H9 (cell line): ENCODE data around the gene GORASP1. TPM values are rescaled to one million over a fixed set of nuclear protein-coding genes. Genes with fewer than 3 reads are reported as not detected.

ENCODE experiments used
- DNase-seq: peaks from one replicate; pipeline ENCODE4 v3.0.0-alpha.2; 2017
- H2AFZ ChIP-seq: one replicate; pipeline ENCODE4 v1.6.1; 2013; ENCODE audit warnings: mild to moderate bottlenecking, low read length, control low read depth, moderate library complexity
- H2AK5ac ChIP-seq: 2 replicates; pipeline ENCODE4 v1.6.1; 2013; ENCODE audit warnings: low read length, control low read depth, mixed read lengths; ENCODE audit not compliant: insufficient read length
- H2BK120ac ChIP-seq: one replicate; pipeline ENCODE4 v1.6.1; 2013; ENCODE audit warnings: low read depth, mild to moderate bottlenecking, low read length, control low read depth, inconsistent platforms; ENCODE audit not compliant: poor library complexity, severe bottlenecking
- H2BK12ac ChIP-seq: 2 replicates; pipeline ENCODE4 v1.6.1; 2013; ENCODE audit warnings: low read length, control low read depth, mixed read lengths, low read depth; ENCODE audit not compliant: insufficient read length
- H2BK15ac ChIP-seq: 2 replicates; pipeline ENCODE4 v1.6.1; 2013; ENCODE audit warnings: low read depth, low read length, control low read depth
- H2BK20ac ChIP-seq: one replicate; pipeline ENCODE4 v1.6.1; 2013; ENCODE audit warnings: low read depth, mild to moderate bottlenecking, low read length, control low read depth, inconsistent platforms; ENCODE audit not compliant: poor library complexity, severe bottlenecking
- H2BK5ac ChIP-seq: 2 replicates; pipeline ENCODE4 v1.6.1; 2013; ENCODE audit warnings: low read length, control low read depth, mixed read lengths; ENCODE audit not compliant: insufficient read length
- H3K14ac ChIP-seq: 2 replicates; pipeline ENCODE4 v1.6.1; 2013; ENCODE audit warnings: low read length, control low read depth; ENCODE audit not compliant: insufficient read depth
- H3K18ac ChIP-seq: 2 replicates; pipeline ENCODE4 v1.6.1; 2013; ENCODE audit warnings: low read depth, mild to moderate bottlenecking, mixed read lengths, low read length, control low read depth; ENCODE audit not compliant: insufficient read length
- H3K23ac ChIP-seq: 2 replicates; pipeline ENCODE4 v1.6.1; 2013; ENCODE audit warnings: low read length, control low read depth, mixed read lengths, low read depth; ENCODE audit not compliant: insufficient read length
- H3K23me2 ChIP-seq: 2 replicates; pipeline ENCODE4 v1.6.1; 2013; ENCODE audit warnings: low read depth, mild to moderate bottlenecking, mixed read lengths, low read length, control low read depth; ENCODE audit not compliant: insufficient read length, poor library complexity, severe bottlenecking
- H3K27ac ChIP-seq: 2 replicates; pipeline ENCODE4 v1.5.1; 2013; ENCODE audit warnings: low read length, control low read depth, mixed read lengths, low read depth; ENCODE audit not compliant: insufficient read length
- H3K27me3 ChIP-seq: 2 replicates; pipeline ENCODE4 v1.6.1; 2013; ENCODE audit warnings: low read length, control low read depth, inconsistent platforms; ENCODE audit not compliant: insufficient read depth
- H3K4ac ChIP-seq: 2 replicates; pipeline ENCODE4 v1.6.1; 2013; ENCODE audit warnings: low read depth, mild to moderate bottlenecking, control low read depth, inconsistent platforms, low read length, moderate library complexity
- H3K4me1 ChIP-seq: 2 replicates; pipeline ENCODE4 v1.6.1; 2013; ENCODE audit warnings: low read length, control low read depth, inconsistent platforms; ENCODE audit not compliant: insufficient read depth
- H3K4me2 ChIP-seq: 2 replicates; pipeline ENCODE4 v1.6.1; 2013; ENCODE audit warnings: low read length, control low read depth, mixed read lengths; ENCODE audit not compliant: insufficient read length, insufficient read depth
- H3K56ac ChIP-seq: 2 replicates; pipeline ENCODE4 v1.6.1; 2013; ENCODE audit warnings: low read depth, mild to moderate bottlenecking, mixed read lengths, low read length, control low read depth; ENCODE audit not compliant: insufficient read length
- H3K79me1 ChIP-seq: 2 replicates; pipeline ENCODE4 v1.6.1; 2013; ENCODE audit warnings: low read depth, mild to moderate bottlenecking, moderate library complexity, low read length, control low read depth, inconsistent platforms; ENCODE audit not compliant: insufficient read depth, poor library complexity, severe bottlenecking
- H3K79me2 ChIP-seq: 2 replicates; pipeline ENCODE4 v1.6.1; 2013; ENCODE audit warnings: low read length, control low read depth, inconsistent platforms; ENCODE audit not compliant: insufficient read depth
- H3K9ac ChIP-seq: 2 replicates; pipeline ENCODE4 v1.6.1; 2013; ENCODE audit warnings: low read length, control low read depth, mixed read lengths; ENCODE audit not compliant: insufficient read length; ENCODE audit errors: extremely low read depth
- H3K9me3 ChIP-seq: one replicate; pipeline ENCODE4 v1.6.1; 2013; ENCODE audit warnings: low read depth, low read length, inconsistent platforms; ENCODE audit not compliant: control insufficient read depth
- H3T11ph ChIP-seq: one replicate; pipeline ENCODE4 v1.6.1; 2013; ENCODE audit warnings: mild to moderate bottlenecking, low read length, control low read depth, inconsistent platforms
- H4K20me1 ChIP-seq: one replicate; pipeline ENCODE4 v1.6.1; 2013; ENCODE audit not compliant: control insufficient read depth, insufficient read length, insufficient read depth
- H4K5ac ChIP-seq: 2 replicates; pipeline ENCODE4 v1.6.1; 2013; ENCODE audit warnings: low read depth, mild to moderate bottlenecking, mixed read lengths, low read length, control low read depth; ENCODE audit not compliant: insufficient read length
- H4K8ac ChIP-seq: replicated peaks from 2 replicates; pipeline ENCODE4 v1.6.1; 2013; ENCODE audit warnings: low read length, control low read depth, mixed read lengths, low read depth; ENCODE audit not compliant: insufficient read length
- H4K91ac ChIP-seq: 2 replicates; pipeline ENCODE4 v1.6.1; 2013; ENCODE audit warnings: low read depth, mild to moderate bottlenecking, moderate library complexity, mixed read lengths, low read length, control low read depth; ENCODE audit not compliant: insufficient read length
- H3K27ac Mint-ChIP-seq, 3 experiments: 2 replicates in 2 of 3; 3 replicates in 1 of 3; pipeline ENCODE4 v1.8.0; 2020 to 2021; ENCODE audit warnings: mixed read lengths in 3 of 3, mild to moderate bottlenecking in 1 of 3, moderate library complexity in 1 of 3
- H3K27me3 Mint-ChIP-seq: 2 replicates; pipeline ENCODE4 v1.8.0; 2021; ENCODE audit warnings: low read depth, mild to moderate bottlenecking, moderate library complexity, mixed read lengths
- H3K36me3 Mint-ChIP-seq, 3 experiments: 2 replicates in 2 of 3; 3 replicates in 1 of 3; pipeline ENCODE4 v1.8.0; 2020 to 2021; ENCODE audit warnings: low read depth in 3 of 3, mixed read lengths in 3 of 3; ENCODE audit not compliant: insufficient read depth in 1 of 3
- H3K4me1 Mint-ChIP-seq, 2 experiments: 2 replicates each; pipeline ENCODE4 v1.8.0; 2020; ENCODE audit warnings: mixed read lengths in 2 of 2
- H3K4me3 Mint-ChIP-seq, 2 experiments: 2 replicates in 1 of 2; 3 replicates in 1 of 2; pipeline ENCODE4 v1.8.0; 2020 to 2021; ENCODE audit warnings: mild to moderate bottlenecking in 2 of 2, mixed read lengths in 2 of 2, moderate library complexity in 1 of 2
- H3K9me3 Mint-ChIP-seq, 2 experiments: 2 replicates in 1 of 2; 3 replicates in 1 of 2; pipeline ENCODE4 v1.8.0; 2020; ENCODE audit warnings: mild to moderate bottlenecking in 2 of 2, mixed read lengths in 2 of 2, moderate library complexity in 1 of 2
- WGBS: extraction: QIAGEN DNeasy Blood & Tissue Kit; methylation state at CpG from one replicate; pipeline ENCODE4 v1.1.7; 2013; ENCODE audit warnings: missing lambda C conversion rate, low lambda C conversion rate, mixed read lengths; ENCODE audit not compliant: insufficient read length; ENCODE audit errors: extremely low coverage; 5-methylcytosine and 5-hydroxymethylcytosine counted together
- total RNA-seq: library from RNA; stranded (reverse); gene quantifications from 2 replicates; pipeline ENCODE4 v1.2.1, GENCODE V29; 2021
- TF ChIP-seq, protein P1 (sequence below): fragments of 200-600 bp; sonication (generic); conservative IDR thresholded peaks from 3 replicates; pipeline ENCODE4 v1.8.0; 2021; ENCODE audit warnings: antibody characterized with exemption, mild to moderate bottlenecking

Gene GORASP1
- total RNA-seq, 1 experiment from 2014 or later = 37.4 TPM

DNA sequence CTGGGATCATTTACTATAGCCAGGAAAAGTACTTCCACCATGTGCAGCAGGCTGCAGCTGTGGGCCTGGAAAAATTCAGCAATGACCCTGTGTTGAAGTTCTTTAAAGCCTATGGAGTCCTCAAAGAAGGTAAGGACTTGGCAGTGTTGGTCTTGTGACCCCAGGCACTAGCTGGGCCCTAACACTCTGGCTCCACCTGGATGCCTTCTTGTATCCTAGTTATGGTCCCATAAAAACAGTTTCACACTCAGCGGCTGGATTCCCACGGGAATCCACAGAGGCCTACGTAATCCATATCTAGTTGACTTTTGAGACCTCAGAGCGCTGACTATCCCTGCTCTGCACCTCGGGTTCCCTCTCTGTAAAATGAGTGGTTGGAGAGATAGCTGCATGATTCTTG, 1.7 kb upstream of the GORASP1 start:
- Histone ChIP-seq H3K56ac (no peak overlapping the region), H3K79me1 (no peaks in the 10 kb centered on the region), H3K14ac (no peak overlapping the region), H3K9me3 (no peaks in the 10 kb centered on the region), H4K5ac (no peak overlapping the region), H3K23ac (no peak overlapping the region), H2BK20ac (no peak overlapping the region), H3K4ac (no peak overlapping the region), H3K4me1 (no peaks in the 10 kb centered on the region), H4K20me1 (no peaks in the 10 kb centered on the region), H3K79me2 (no peaks in the 10 kb centered on the region; the same call in 1 of the 2 replicates), H2AK5ac (no peak overlapping the region), H3T11ph (no peak overlapping the region), H2BK120ac (no peak overlapping the region), H3K27me3 (0 out of 2 replicates have a peak, but pooled peaks cover 4% of the 10 kb centered on the region), H3K27ac (no peak overlapping the region), H2AFZ (no peak overlapping the region), H4K91ac (no peak overlapping the region), H2BK12ac (no peak overlapping the region), H3K18ac (no peak overlapping the region), H3K9ac (no peak overlapping the region), H4K8ac (no peak overlapping the region), H2BK15ac (no peak overlapping the region), H2BK5ac (no peak overlapping the region), H3K4me2 (no peak overlapping the region), H3K23me2 (peaks cover 15% of the 10 kb centered on the region)
- TF ChIP-seq, protein P1, sequence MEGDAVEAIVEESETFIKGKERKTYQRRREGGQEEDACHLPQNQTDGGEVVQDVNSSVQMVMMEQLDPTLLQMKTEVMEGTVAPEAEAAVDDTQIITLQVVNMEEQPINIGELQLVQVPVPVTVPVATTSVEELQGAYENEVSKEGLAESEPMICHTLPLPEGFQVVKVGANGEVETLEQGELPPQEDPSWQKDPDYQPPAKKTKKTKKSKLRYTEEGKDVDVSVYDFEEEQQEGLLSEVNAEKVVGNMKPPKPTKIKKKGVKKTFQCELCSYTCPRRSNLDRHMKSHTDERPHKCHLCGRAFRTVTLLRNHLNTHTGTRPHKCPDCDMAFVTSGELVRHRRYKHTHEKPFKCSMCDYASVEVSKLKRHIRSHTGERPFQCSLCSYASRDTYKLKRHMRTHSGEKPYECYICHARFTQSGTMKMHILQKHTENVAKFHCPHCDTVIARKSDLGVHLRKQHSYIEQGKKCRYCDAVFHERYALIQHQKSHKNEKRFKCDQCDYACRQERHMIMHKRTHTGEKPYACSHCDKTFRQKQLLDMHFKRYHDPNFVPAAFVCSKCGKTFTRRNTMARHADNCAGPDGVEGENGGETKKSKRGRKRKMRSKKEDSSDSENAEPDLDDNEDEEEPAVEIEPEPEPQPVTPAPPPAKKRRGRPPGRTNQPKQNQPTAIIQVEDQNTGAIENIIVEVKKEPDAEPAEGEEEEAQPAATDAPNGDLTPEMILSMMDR = no peak
- DNase-seq = peak; percentile 7
- Mint-ChIP-seq H3K9me3 (no peaks in the 10 kb centered on the region), H3K36me3 (no peaks in the 10 kb centered on the region; a peak in 1 of 7 replicates), H3K27ac (no peak overlapping the region), H3K4me3 (peak overlapping the region in 1 of 2 experiments; percentile 94; a peak in 2 of 5 replicates), H3K27me3 (peaks cover 24% of the 10 kb centered on the region), H3K4me1 (peaks cover 19 to 20% of the 10 kb centered on the region in 2 experiments)
- WGBS = no CpG with 5 or more reads among the region's 5 CpGs
